ENCODE results near the gene MRPL44.

DNA sequence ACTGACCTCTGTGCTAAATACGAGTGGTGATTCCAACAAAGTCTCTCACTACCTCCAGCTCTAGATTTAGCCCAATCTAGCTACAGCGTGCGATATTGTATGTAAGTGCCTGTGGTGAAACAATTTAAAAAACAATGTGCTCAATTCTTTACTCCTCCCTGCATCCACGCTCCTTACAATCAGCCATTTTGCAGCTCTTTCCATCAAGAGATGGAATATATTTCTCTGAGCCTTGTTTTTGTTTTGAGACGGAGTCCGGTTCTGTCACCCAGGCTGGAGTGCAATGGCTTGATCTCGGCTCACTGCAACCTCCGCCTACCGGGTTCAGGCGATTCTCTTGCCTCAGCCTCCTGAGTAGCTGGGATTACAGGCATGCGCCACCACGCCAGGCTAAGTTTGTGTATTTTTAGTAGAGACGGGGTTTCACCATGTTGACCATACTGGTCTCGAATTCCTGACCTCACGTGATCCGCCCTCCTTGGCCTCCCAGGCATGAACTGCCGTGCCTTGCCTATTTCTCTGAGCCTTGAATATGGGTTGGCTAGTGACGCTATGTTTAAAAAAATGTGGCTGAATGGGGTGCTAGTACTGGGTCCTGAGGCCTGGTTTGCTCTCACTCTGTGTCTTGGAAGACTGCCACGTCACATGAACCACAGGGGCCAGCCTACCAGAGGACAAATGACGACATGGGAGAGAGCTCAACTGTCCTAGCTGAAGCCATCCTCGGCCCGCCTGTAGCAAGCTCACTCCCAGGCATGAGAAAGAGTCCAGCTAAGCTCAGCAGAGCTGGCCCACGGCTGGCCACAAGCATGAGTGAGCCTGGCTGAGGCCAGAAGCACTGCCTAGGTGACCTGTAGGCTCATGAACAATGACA, 26.9 kb upstream of the MRPL44 start:
- TF ChIP-seq CTCF (IDR thresholded peaks at IDR 0.05): no peak
- no peak for TF ChIP-seq POLR2A (IDR thresholded peaks at IDR 0.05)

All from lower leg skin (tissue), 3 donors.